K562 (cell line): ENCODE results near the gene NCOA3. TPM values are rescaled to one million over a fixed set of nuclear protein-coding genes. Genes with fewer than 3 reads are reported as not detected.

Experiments used
- ZNF174 ChIP-seq: fragments of 250-450 bp; sonication (Bioruptor Pico); IDR thresholded peaks from 2 replicates; pipeline ENCODE4 v1.4.0; 2020; ENCODE audit warnings: mild to moderate bottlenecking
- ZNF589 ChIP-seq: fragments of 200-800 bp; sonication (Bioruptor generic); IDR thresholded peaks from 2 replicates; pipeline ENCODE4 v1.6.1; 2016; ENCODE audit warnings: low read depth, missing genetic modification characterization, missing compliant biosample characterization
- polyA plus RNA-seq, 8 experiments: library from polyadenylated mRNA; depleted of rRNA in 4 of 8; stranded (reverse) in 5 of 8; unstranded in 3 of 8; fragments of >200 nt; fragmentation: Nextera tagmentation in 2 of 8; fragmentation: Illumina TruSeq in 1 of 8; extraction: Ambion mirVana in 2 of 8; extraction: Trizol in 1 of 8; gene quantifications; 2 replicates each; pipeline versions ENCODE4 v1.2.1 to v1.2.3, GENCODE V29; 2011 to 2014; ENCODE audit warnings: inconsistent platforms in 1 of 8, missing spikeins in 1 of 8
- total RNA-seq, 7 experiments: library from RNA; depleted of rRNA in 6 of 7; stranded (reverse); fragments of >200 nt in 6 of 7; fragmentation: Illumina TruSeq in 2 of 7; extraction: Trizol in 2 of 7; gene quantifications; 2 replicates each; pipeline versions ENCODE4 v1.2.1 to v1.2.3, GENCODE V29; 2011 to 2021; ENCODE audit warnings: low replicate concordance in 1 of 7
- TF ChIP-seq, protein P1 (sequence below): fragments of 200-600 bp; sonication (generic); IDR thresholded peaks from one replicate; pipeline ENCODE4 v1.6.1; 2012; ENCODE audit warnings: mild to moderate bottlenecking, low read depth, low read length, inconsistent platforms
- TF ChIP-seq, protein P2 (sequence below): fragments of 250-450 bp; sonication (Bioruptor Pico); IDR thresholded peaks from 2 replicates; pipeline ENCODE4 v1.5.0; 2021

Gene NCOA3
- total and polyA plus RNA-seq, 9 of the 15 experiments (the other 6 are each of a cell fraction or from before 2014, with no cell fraction given): 3.2 to 24.3 (median 14.4) TPM

DNA sequence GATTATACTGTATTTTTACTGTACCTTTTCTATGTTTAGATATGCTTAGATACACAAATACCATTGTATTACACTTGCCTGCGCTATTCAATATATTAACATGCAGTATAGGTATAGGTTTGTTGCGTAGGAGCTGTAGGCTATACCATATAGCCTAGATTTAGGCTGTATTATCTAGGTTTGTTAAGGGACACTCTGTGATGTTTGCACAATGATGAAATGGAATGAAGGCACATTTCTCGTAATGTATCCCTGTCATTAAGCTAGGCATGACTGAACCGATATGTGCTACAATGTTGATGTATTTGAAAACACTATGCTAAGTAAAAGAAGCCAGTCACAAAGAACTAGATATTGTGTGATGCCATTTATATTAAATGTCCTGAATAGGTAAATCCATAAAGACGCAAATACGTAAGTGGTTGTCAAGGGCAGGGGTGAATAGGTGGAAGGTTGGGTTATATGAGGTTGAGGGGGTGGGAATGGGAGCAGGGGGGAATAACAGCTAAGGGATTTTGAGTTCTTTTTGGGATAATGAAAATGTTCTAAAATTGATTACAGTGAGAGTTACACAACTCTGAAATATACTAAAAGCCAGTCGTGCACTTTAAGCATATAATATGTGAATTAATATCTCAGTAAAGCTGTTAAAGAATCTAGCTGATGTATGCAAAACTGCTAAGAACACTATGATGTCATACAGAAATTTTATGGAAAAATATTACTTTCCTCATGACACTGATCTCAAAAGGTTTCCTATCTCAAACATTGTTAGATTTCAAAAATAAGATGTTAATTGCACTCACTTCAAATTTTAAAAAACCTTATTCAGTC, 97.4 kb downstream of the NCOA3 start (continued):
- TF ChIP-seq, protein P1, sequence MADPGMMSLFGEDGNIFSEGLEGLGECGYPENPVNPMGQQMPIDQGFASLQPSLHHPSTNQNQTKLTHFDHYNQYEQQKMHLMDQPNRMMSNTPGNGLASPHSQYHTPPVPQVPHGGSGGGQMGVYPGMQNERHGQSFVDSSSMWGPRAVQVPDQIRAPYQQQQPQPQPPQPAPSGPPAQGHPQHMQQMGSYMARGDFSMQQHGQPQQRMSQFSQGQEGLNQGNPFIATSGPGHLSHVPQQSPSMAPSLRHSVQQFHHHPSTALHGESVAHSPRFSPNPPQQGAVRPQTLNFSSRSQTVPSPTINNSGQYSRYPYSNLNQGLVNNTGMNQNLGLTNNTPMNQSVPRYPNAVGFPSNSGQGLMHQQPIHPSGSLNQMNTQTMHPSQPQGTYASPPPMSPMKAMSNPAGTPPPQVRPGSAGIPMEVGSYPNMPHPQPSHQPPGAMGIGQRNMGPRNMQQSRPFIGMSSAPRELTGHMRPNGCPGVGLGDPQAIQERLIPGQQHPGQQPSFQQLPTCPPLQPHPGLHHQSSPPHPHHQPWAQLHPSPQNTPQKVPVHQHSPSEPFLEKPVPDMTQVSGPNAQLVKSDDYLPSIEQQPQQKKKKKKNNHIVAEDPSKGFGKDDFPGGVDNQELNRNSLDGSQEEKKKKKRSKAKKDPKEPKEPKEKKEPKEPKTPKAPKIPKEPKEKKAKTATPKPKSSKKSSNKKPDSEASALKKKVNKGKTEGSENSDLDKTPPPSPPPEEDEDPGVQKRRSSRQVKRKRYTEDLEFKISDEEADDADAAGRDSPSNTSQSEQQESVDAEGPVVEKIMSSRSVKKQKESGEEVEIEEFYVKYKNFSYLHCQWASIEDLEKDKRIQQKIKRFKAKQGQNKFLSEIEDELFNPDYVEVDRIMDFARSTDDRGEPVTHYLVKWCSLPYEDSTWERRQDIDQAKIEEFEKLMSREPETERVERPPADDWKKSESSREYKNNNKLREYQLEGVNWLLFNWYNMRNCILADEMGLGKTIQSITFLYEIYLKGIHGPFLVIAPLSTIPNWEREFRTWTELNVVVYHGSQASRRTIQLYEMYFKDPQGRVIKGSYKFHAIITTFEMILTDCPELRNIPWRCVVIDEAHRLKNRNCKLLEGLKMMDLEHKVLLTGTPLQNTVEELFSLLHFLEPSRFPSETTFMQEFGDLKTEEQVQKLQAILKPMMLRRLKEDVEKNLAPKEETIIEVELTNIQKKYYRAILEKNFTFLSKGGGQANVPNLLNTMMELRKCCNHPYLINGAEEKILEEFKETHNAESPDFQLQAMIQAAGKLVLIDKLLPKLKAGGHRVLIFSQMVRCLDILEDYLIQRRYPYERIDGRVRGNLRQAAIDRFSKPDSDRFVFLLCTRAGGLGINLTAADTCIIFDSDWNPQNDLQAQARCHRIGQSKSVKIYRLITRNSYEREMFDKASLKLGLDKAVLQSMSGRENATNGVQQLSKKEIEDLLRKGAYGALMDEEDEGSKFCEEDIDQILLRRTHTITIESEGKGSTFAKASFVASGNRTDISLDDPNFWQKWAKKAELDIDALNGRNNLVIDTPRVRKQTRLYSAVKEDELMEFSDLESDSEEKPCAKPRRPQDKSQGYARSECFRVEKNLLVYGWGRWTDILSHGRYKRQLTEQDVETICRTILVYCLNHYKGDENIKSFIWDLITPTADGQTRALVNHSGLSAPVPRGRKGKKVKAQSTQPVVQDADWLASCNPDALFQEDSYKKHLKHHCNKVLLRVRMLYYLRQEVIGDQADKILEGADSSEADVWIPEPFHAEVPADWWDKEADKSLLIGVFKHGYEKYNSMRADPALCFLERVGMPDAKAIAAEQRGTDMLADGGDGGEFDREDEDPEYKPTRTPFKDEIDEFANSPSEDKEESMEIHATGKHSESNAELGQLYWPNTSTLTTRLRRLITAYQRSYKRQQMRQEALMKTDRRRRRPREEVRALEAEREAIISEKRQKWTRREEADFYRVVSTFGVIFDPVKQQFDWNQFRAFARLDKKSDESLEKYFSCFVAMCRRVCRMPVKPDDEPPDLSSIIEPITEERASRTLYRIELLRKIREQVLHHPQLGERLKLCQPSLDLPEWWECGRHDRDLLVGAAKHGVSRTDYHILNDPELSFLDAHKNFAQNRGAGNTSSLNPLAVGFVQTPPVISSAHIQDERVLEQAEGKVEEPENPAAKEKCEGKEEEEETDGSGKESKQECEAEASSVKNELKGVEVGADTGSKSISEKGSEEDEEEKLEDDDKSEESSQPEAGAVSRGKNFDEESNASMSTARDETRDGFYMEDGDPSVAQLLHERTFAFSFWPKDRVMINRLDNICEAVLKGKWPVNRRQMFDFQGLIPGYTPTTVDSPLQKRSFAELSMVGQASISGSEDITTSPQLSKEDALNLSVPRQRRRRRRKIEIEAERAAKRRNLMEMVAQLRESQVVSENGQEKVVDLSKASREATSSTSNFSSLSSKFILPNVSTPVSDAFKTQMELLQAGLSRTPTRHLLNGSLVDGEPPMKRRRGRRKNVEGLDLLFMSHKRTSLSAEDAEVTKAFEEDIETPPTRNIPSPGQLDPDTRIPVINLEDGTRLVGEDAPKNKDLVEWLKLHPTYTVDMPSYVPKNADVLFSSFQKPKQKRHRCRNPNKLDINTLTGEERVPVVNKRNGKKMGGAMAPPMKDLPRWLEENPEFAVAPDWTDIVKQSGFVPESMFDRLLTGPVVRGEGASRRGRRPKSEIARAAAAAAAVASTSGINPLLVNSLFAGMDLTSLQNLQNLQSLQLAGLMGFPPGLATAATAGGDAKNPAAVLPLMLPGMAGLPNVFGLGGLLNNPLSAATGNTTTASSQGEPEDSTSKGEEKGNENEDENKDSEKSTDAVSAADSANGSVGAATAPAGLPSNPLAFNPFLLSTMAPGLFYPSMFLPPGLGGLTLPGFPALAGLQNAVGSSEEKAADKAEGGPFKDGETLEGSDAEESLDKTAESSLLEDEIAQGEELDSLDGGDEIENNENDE: no peak
- no peak for TF ChIP-seq ZNF174
- no peak for TF ChIP-seq ZNF589
- TF ChIP-seq, protein P2, sequence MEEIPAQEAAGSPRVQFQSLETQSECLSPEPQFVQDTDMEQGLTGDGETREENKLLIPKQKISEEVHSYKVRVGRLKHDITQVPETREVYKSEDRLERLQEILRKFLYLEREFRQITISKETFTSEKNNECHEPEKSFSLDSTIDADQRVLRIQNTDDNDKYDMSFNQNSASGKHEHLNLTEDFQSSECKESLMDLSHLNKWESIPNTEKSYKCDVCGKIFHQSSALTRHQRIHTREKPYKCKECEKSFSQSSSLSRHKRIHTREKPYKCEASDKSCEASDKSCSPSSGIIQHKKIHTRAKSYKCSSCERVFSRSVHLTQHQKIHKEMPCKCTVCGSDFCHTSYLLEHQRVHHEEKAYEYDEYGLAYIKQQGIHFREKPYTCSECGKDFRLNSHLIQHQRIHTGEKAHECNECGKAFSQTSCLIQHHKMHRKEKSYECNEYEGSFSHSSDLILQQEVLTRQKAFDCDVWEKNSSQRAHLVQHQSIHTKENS: no peak
